Upper lobe of left lung (tissue), 6 donors: ENCODE results near the gene RBM19. TPM values are rescaled to one million over a fixed set of nuclear protein-coding genes. Genes with fewer than 3 reads are reported as not detected.

Source experiments
- ATAC-seq, 2 donors: fragments of 200-7000 bp; cut with Tn5 transposase; one replicate each; pipeline ENCODE4 v1.9.1; 2022; ENCODE audit warnings: mild to moderate bottlenecking in 2 of 2, moderate library complexity in 2 of 2; ENCODE audit not compliant: low FRiP score in 2 of 2
- DNase-seq, 2 donors: peaks; one replicate each; pipeline ENCODE4 v3.0.0-alpha.2; 2019 to 2020
- H3K27ac ChIP-seq, 4 donors: fragments of 200-600 bp; sonication (generic); one replicate each; pipeline ENCODE4 v1.5.1; 2016 to 2019
- H3K27me3 ChIP-seq, 4 donors: fragments of 200-600 bp; sonication (generic); one replicate each; pipeline ENCODE4 v1.5.1; 2017 to 2019
- H3K36me3 ChIP-seq, 4 donors: fragments of 200-600 bp; sonication (generic); one replicate each; pipeline ENCODE4 v1.5.1; 2016 to 2019
- H3K4me1 ChIP-seq, 4 donors: fragments of 200-600 bp; sonication (generic); one replicate each; pipeline ENCODE4 v1.5.1; 2018 to 2019
- H3K4me3 ChIP-seq, 4 donors: fragments of 200-600 bp; sonication (generic); one replicate each; pipeline ENCODE4 v1.5.1; 2017 to 2019; ENCODE audit warnings: mild to moderate bottlenecking in 2 of 4, moderate library complexity in 1 of 4
- H3K9me3 ChIP-seq, 4 donors: fragments of 200-600 bp; sonication (generic); one replicate each; pipeline ENCODE4 v1.5.1; 2018 to 2019
- EP300 ChIP-seq, 4 donors: sonication (generic); formaldehyde crosslinking; IDR thresholded peaks; one replicate each; pipeline ENCODE4 v1.5.1; 2017; ENCODE audit warnings: antibody characterized with exemption in 4 of 4, control low read depth in 2 of 4
- POLR2A ChIP-seq, 4 donors: fragments of 450-650 bp; IDR thresholded peaks; one replicate each; pipeline ENCODE4 v1.5.1; 2016 to 2017; ENCODE audit warnings: antibody characterized with exemption in 4 of 4, mild to moderate bottlenecking in 2 of 4
- POLR2AphosphoS5 ChIP-seq, 2 donors: sonication (generic); formaldehyde crosslinking; IDR thresholded peaks; one replicate each; pipeline ENCODE4 v1.5.1; 2017; ENCODE audit warnings: antibody characterized with exemption in 2 of 2
- WGBS, 2 donors: methylation state at CpG; one replicate each; pipeline ENCODE4 v1.1.5; 2017 to 2018; 5-methylcytosine and 5-hydroxymethylcytosine counted together
- total RNA-seq, 6 donors: library from RNA; depleted of rRNA in 4 of 6; stranded (reverse); fragments of >200 nt in 4 of 6; gene quantifications; one replicate each; pipeline versions ENCODE4 v1.1.0 to v1.2.1, GENCODE V29; 2016 to 2021
- TF ChIP-seq, protein P1 (sequence below), 6 experiments: fragments of 450-650 bp in 4 of 6; fragments of 200-600 bp in 2 of 6; sonication (generic) in 2 of 6; IDR thresholded peaks; one replicate each; pipeline ENCODE4 v1.5.1; 2016 to 2019; ENCODE audit warnings: antibody characterized with exemption in 6 of 6
- donor health status: DM: no; HTN: no; CAD: no; lungs with moderate emphysema.
- donor health status: DM: no; HTN: yes; CAD: no; lungs with severe emphysema.

RBM19 gene
- total RNA-seq, 6 donors from 2014 or later, result 25.5 to 131 (median 39.9) TPM

GRCh38 chr12:113936460-113936859 lies 29.7 kb downstream of the RBM19 start:
- no peak overlapping the region for H3K4me3 ChIP-seq
- ATAC-seq, result no peak
- peaks cover 14 to 95% (median 62%) of the 10 kb centered on the region in 4 donors for H3K36me3 ChIP-seq
- H3K27ac ChIP-seq, result no peak overlapping the region
- 75 to 83% methylated on average over 1 of the region's 1 CpG for WGBS, 2 donors
- TF ChIP-seq, protein P1, sequence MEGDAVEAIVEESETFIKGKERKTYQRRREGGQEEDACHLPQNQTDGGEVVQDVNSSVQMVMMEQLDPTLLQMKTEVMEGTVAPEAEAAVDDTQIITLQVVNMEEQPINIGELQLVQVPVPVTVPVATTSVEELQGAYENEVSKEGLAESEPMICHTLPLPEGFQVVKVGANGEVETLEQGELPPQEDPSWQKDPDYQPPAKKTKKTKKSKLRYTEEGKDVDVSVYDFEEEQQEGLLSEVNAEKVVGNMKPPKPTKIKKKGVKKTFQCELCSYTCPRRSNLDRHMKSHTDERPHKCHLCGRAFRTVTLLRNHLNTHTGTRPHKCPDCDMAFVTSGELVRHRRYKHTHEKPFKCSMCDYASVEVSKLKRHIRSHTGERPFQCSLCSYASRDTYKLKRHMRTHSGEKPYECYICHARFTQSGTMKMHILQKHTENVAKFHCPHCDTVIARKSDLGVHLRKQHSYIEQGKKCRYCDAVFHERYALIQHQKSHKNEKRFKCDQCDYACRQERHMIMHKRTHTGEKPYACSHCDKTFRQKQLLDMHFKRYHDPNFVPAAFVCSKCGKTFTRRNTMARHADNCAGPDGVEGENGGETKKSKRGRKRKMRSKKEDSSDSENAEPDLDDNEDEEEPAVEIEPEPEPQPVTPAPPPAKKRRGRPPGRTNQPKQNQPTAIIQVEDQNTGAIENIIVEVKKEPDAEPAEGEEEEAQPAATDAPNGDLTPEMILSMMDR (IDR thresholded peaks at IDR 0.05), result no peak
- TF ChIP-seq POLR2AphosphoS5 (IDR thresholded peaks at IDR 0.05), result no peak
- no peak for TF ChIP-seq POLR2A (IDR thresholded peaks at IDR 0.05)
- no peak for TF ChIP-seq EP300 (IDR thresholded peaks at IDR 0.05)
- H3K4me1 ChIP-seq, result no peaks in the 10 kb centered on the region
- no peak for DNase-seq
- no peaks in the 10 kb centered on the region for H3K9me3 ChIP-seq
- no peaks in the 10 kb centered on the region for H3K27me3 ChIP-seq

- DNase-seq, result no peak
- 67 to 87% methylated on average over 5 to 6 of the region's 6 CpGs for WGBS, 2 donors
Measured at GRCh38 chr12:113935459-113935858, 30.7 kb downstream of the RBM19 start.

DNA sequence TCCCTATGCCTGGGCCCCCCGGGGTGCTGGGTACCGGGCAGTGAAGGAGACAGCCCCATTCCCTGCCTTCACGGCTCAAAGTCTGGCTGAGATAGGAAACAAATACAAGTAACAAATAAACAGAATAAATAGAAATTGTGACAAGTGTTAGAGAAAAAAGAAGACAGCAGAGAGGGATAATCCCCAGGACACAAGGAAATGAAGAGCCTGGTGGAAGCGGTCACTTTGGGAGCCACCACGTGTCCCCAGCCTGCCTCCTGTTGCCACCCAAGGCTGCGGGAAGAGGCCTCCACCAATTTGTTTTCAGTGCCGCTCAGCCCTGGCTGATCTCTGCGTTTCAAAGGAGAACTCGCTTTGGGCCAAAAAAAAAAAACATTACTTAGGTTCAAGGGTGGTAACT lies 31.2 kb downstream of the RBM19 start:
- ATAC-seq, result no peak
- TF ChIP-seq EP300 (IDR thresholded peaks at IDR 0.05), result no peak
- TF ChIP-seq, protein P1 (IDR thresholded peaks at IDR 0.05), result no peak
- DNase-seq, result no peak
- no peaks in the 10 kb centered on the region for H3K27me3 ChIP-seq
- no peaks in the 10 kb centered on the region for H3K9me3 ChIP-seq
- no peak overlapping the region for H3K27ac ChIP-seq
- 90 to 93% methylated on average over 9 of the region's 9 CpGs for WGBS, 2 donors
- H3K36me3 ChIP-seq, result peaks cover 6 to 94% (median 55%) of the 10 kb centered on the region in 4 donors
- no peaks in the 10 kb centered on the region for H3K4me1 ChIP-seq
- H3K4me3 ChIP-seq, result no peak overlapping the region

More at GRCh38 chr12:113935459-113935858, 30.7 kb downstream of the RBM19 start:
- TF ChIP-seq EP300 (IDR thresholded peaks at IDR 0.05) (no peak), POLR2A (IDR thresholded peaks at IDR 0.05) (no peak), POLR2AphosphoS5 (IDR thresholded peaks at IDR 0.05) (no peak)
- TF ChIP-seq, protein P1 (IDR thresholded peaks at IDR 0.05), result no peak
- ATAC-seq, result no peak
- peaks cover 11 to 95% (median 58%) of the 10 kb centered on the region in 4 donors for H3K36me3 ChIP-seq
- no peak overlapping the region for H3K27ac ChIP-seq
- no peaks in the 10 kb centered on the region for H3K27me3 ChIP-seq
- H3K9me3 ChIP-seq, result no peaks in the 10 kb centered on the region
- no peak overlapping the region for H3K4me3 ChIP-seq
- H3K4me1 ChIP-seq, result no peaks in the 10 kb centered on the region

DNA sequence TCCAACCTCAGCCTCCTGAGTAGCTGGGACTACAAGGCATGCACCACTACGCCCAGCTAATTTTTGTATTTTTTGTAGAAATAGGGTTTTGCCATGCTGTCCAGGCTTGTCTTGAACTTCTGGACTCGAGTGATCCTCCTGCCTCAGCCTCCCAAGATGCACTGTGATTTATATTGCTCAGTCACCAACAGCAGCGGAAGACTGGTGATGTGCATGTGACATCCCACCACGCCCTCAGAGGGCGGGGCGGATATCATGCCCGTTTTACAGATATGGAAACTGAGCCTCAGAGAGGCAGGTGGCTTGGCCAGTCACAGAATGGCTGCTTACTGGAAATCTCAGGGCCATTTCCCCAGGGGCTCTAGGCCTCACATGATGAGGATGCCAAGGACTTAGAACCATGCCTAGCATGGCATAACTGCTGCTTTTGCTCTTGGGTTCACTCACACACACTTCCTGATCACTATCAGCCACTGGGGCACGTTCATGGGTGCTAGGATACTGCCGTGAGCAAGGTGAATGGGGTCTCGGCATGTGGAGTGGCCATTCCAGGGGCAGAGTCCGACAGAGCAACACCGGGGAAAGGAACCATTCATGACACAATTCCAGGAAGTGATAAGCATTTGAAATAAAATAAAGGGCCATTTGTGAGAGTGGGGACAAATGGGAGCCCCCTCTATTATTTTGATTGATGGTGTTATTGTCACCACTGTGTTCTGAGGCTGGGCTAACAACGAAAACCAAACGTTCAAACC lies 31.9 kb downstream of the RBM19 start:
- no peaks in the 10 kb centered on the region for H3K27me3 ChIP-seq
- WGBS, 2 donors, result 80 to 83% methylated on average over 13 to 14 of the region's 14 CpGs
- TF ChIP-seq POLR2AphosphoS5 (IDR thresholded peaks at IDR 0.05) (no peak), EP300 (IDR thresholded peaks at IDR 0.05) (no peak), POLR2A (IDR thresholded peaks at IDR 0.05) (no peak)
- TF ChIP-seq, protein P1 (IDR thresholded peaks at IDR 0.05), result no peak
- no peaks in the 10 kb centered on the region for H3K9me3 ChIP-seq
- H3K27ac ChIP-seq, result no peak overlapping the region
- DNase-seq (no peak), ATAC-seq (no peak)
- peaks cover 3 to 93% (median 49%) of the 10 kb centered on the region in 4 donors for H3K36me3 ChIP-seq
- no peak overlapping the region for H3K4me3 ChIP-seq
- no peaks in the 10 kb centered on the region for H3K4me1 ChIP-seq
